Measurements from ENCODE around the gene PDE3A. TPM values are rescaled to one million over a fixed set of nuclear protein-coding genes. Genes with fewer than 3 reads are reported as not detected.

PDE3A gene
- total and polyA plus RNA-seq, 2 experiments from 2014 or later = 1.8 to 2.7 TPM

DNA sequence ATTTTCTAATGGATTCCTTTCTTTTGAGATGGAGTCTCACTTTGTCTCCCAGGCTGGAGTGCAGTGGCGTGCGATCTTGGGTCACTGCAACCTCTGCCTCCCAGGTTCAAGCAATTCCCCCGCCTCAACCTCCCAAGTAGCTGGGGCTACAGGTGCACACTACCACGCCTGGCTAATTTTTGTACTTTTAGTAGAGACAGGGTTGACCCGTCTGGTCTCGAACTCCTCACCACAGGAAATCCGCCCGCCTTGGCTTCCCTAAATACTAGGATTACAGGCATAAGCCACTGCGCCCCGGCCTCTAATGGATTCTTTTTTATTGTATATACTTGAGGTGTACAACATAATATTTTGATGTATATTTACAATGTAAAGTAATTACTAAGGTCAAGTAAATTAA lies 186.7 kb downstream of the PDE3A start:
- Histone ChIP-seq H3K27ac (no peak overlapping the region), H3K9me3 (ENCODE audit: low read depth) (no peaks in the 10 kb centered on the region), H3K4me3 (no peak overlapping the region), H3K4me1 (ENCODE audit: low read depth) (no peaks in the 10 kb centered on the region), H3K27me3 (no peaks in the 10 kb centered on the region), H3K36me3 (no peaks in the 10 kb centered on the region)
- TF ChIP-seq, protein P1, sequence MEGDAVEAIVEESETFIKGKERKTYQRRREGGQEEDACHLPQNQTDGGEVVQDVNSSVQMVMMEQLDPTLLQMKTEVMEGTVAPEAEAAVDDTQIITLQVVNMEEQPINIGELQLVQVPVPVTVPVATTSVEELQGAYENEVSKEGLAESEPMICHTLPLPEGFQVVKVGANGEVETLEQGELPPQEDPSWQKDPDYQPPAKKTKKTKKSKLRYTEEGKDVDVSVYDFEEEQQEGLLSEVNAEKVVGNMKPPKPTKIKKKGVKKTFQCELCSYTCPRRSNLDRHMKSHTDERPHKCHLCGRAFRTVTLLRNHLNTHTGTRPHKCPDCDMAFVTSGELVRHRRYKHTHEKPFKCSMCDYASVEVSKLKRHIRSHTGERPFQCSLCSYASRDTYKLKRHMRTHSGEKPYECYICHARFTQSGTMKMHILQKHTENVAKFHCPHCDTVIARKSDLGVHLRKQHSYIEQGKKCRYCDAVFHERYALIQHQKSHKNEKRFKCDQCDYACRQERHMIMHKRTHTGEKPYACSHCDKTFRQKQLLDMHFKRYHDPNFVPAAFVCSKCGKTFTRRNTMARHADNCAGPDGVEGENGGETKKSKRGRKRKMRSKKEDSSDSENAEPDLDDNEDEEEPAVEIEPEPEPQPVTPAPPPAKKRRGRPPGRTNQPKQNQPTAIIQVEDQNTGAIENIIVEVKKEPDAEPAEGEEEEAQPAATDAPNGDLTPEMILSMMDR (IDR thresholded peaks at IDR 0.05; ENCODE audit: low read depth, low read length) = no peak
- DNase-seq (ENCODE audit: low read depth in 1 of 2, low spot score in 1 of 2) = no peak

DNA sequence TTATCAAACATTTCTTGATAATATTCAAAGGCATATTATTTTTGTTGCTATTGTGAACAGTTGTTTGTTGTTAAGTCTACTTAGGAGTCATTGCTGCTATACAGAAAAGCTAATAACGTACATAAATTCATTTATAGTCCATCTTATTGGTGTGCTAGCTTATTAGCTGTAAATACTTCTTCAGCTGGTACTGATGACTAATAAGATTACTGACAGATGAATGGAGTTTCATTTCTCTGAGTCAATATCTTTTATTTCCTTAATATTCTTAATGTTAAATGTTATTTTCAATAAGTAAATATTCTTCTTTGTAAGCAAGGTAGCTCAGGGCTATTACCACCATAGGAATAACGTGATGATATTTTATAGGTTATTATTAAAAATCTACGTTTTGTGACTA lies 187.4 kb downstream of the PDE3A start:
- no peak for DNase-seq (ENCODE audit: low read depth in 1 of 2, low spot score in 1 of 2)
- Histone ChIP-seq H3K4me3 (no peak overlapping the region), H3K9me3 (ENCODE audit: low read depth) (no peaks in the 10 kb centered on the region), H3K4me1 (ENCODE audit: low read depth) (no peaks in the 10 kb centered on the region), H3K27me3 (no peaks in the 10 kb centered on the region), H3K27ac (no peak overlapping the region), H3K36me3 (no peaks in the 10 kb centered on the region)
- TF ChIP-seq, protein P1 (IDR thresholded peaks at IDR 0.05; ENCODE audit: low read depth, low read length) = no peak

DNA sequence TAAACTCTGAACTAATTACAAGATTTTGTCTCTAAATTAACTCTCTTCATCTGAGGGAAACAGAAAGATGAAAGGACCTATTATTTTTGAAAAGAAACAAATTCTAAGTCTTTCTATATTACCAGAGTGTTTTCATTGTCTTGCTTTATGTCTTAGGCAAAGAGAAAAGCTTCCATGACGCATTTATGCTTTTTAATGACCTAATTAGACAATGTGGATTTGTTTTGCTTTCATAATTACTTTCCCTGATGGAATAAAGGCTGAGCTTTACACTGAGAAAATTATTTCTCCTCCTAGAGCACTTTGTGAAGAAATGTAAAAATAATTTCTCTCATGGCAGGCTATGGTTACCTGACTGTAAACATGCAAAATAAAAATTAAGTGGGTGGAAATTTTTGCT lies 188.8 kb downstream of the PDE3A start:
- H3K36me3 ChIP-seq = no peaks in the 10 kb centered on the region
- H3K27ac ChIP-seq = no peak overlapping the region
- no peaks in the 10 kb centered on the region for H3K27me3 ChIP-seq
- H3K4me3 ChIP-seq = no peak overlapping the region
- no peaks in the 10 kb centered on the region for H3K9me3 ChIP-seq (ENCODE audit: low read depth)
- DNase-seq (ENCODE audit: low read depth in 1 of 2, low spot score in 1 of 2) = no peak
- TF ChIP-seq, protein P1 (IDR thresholded peaks at IDR 0.05; ENCODE audit: low read depth, low read length) = no peak
- H3K4me1 ChIP-seq (ENCODE audit: low read depth) = no peaks in the 10 kb centered on the region

DNA sequence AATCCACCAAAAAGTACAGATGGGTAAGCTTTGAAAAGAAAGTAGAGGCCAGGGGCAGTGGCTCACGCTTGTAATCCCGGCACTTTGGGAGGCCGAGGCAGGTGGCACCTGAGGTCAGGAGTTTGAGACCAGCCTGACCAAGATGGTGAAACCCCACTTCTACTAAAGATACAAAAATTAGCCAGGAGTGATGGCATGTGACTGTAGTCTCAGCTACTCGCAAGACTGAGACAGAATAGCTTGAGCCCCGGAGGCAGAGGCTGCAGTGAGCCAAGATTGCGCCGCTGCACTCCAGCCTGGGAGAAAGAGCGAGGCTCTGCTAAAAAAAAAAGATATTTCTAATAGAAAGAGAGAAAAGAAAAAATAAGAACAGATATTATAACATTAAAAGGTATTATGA lies 192.6 kb downstream of the PDE3A start:
- no peaks in the 10 kb centered on the region for H3K9me3 ChIP-seq (ENCODE audit: low read depth)
- no peaks in the 10 kb centered on the region for H3K27me3 ChIP-seq
- H3K4me3 ChIP-seq = no peak overlapping the region
- TF ChIP-seq, protein P1 (IDR thresholded peaks at IDR 0.05; ENCODE audit: low read depth, low read length) = no peak
- DNase-seq (ENCODE audit: low read depth in 1 of 2, low spot score in 1 of 2) = no peak
- H3K27ac ChIP-seq = no peak overlapping the region
- H3K4me1 ChIP-seq (ENCODE audit: low read depth) = no peaks in the 10 kb centered on the region
- no peaks in the 10 kb centered on the region for H3K36me3 ChIP-seq

DNA sequence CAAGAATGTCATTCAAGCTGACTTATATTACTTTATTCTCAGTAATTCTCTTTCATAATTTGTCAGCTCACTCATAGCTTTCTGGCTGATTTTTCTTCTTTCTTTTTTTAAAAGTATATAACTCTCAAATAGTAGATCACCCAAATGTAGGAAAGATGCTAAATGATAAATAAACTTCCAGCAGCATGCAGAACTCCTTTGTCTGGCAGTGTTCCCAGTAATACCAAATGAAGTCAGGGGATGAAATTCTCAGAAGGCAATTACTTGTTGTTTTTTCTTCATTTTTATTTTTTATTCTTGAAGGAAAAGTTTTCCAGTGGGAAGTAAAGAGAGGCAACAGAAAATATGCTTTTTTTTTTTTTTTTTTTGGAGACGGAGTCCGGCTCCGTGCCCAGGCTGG lies 193.5 kb downstream of the PDE3A start:
- Histone ChIP-seq H3K4me3 (no peak overlapping the region), H3K27me3 (no peaks in the 10 kb centered on the region), H3K36me3 (no peaks in the 10 kb centered on the region), H3K27ac (no peak overlapping the region), H3K9me3 (ENCODE audit: low read depth) (no peaks in the 10 kb centered on the region), H3K4me1 (ENCODE audit: low read depth) (no peaks in the 10 kb centered on the region)
- peak in 1 of 2 donors; percentile 37 for DNase-seq (ENCODE audit: low read depth in 1 of 2, low spot score in 1 of 2)
- TF ChIP-seq, protein P1 (IDR thresholded peaks at IDR 0.05; ENCODE audit: low read depth, low read length) = no peak

DNA sequence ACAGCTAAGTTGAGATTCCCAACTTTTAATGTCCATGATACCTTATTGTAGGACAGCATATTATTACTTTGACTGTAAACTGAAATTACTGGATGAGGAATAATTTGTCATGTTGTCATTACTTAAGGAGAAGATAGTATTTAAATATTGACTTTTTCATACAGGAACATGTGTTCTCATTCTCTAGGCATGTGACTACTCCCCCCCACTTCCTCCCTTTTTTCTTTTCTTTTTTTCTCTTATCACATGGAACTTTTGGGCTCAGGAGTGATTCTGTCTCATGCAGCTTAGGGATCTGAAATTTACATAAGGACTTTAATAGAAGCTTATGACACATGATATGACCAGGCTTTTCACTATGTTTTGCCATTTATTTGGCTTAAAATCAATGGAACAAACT lies 199.1 kb downstream of the PDE3A start:
- Histone ChIP-seq H3K4me3 (no peak overlapping the region), H3K27ac (no peak overlapping the region), H3K36me3 (no peaks in the 10 kb centered on the region), H3K4me1 (ENCODE audit: low read depth) (no peaks in the 10 kb centered on the region), H3K9me3 (ENCODE audit: low read depth) (no peaks in the 10 kb centered on the region), H3K27me3 (no peaks in the 10 kb centered on the region)
- peak in 1 of 2 donors; percentile 39 for DNase-seq (ENCODE audit: low read depth in 1 of 2, low spot score in 1 of 2)
- TF ChIP-seq, protein P1 (IDR thresholded peaks at IDR 0.05; ENCODE audit: low read depth, low read length) = no peak

Measured in cardiac muscle cell (in vitro differentiated cells and primary cell).